HCT116 (cell line): ENCODE results near the gene TUG1. TPM values are rescaled to one million over a fixed set of nuclear protein-coding genes. Genes with fewer than 3 reads are reported as not detected.

ENCODE experiments used
- ATAC-seq: fragments of 200-7000 bp; cut with Tn5 transposase; 2 replicates; pipeline ENCODE4 v1.9.1; 2020; ENCODE audit warnings: mild to moderate bottlenecking, moderate library complexity
- BruUV-seq: library from RNA; stranded (reverse); fragments of 400-500 nt; replicated peaks from 2 replicates; lab custom pipeline; 2021; lab: Mats Ljungman, UMichigan
- CTCF ChIA-PET: fragments of 300-600 bp; sonication (Branson Sonifier 250); formaldehyde crosslinking; loops from one replicate; lab custom pipeline; 2021; ENCODE audit warnings: antibody characterized with exemption; lab: Charles Lee
- POLR2A ChIA-PET: fragments of 300-600, 350-600 bp; sonication (Branson Sonifier 250); formaldehyde crosslinking; loops from one replicate; lab custom pipeline; 2021; ENCODE audit warnings: antibody characterized with exemption; lab: Charles Lee
- RAD21 ChIA-PET, 2 experiments: fragments of 300-600 bp; sonication (Branson Sonifier 250); formaldehyde crosslinking; loops; one replicate each; lab custom pipeline; 2023; ENCODE audit warnings: low total read pairs in 2 of 2; ENCODE audit not compliant: uncharacterized antibody in 2 of 2, unreplicated experiment in 2 of 2, low non-redundant PET in 1 of 2; lab: Charles Lee
- DNase-seq: peaks from one replicate; pipeline ENCODE4 v3.0.0-alpha.2; 2010; ENCODE audit warnings: low read depth, low spot score
- H2AFZ ChIP-seq: fragments of 200-600 bp; shearing (Covaris generic), sonication (generic); 2 replicates; pipeline ENCODE4 v1.6.1; 2017; ENCODE audit warnings: low read depth, mixed run types, mixed read lengths, antibody characterized with exemption, low read length; ENCODE audit not compliant: poor library complexity, severe bottlenecking
- H3K27ac ChIP-seq: 2 replicates; pipeline ENCODE4 v1.5.1; 2012; ENCODE audit warnings: low read depth, low read length
- H3K27me3 ChIP-seq: fragments of 200-600 bp; sonication (generic); 2 replicates; pipeline ENCODE4 v1.6.1; 2016; ENCODE audit warnings: mixed run types, low read length, mixed read lengths; ENCODE audit not compliant: insufficient read depth
- H3K36me3 ChIP-seq, 2 experiments: fragments of 200-500 bp in 1 of 2; fragments of 200-600 bp in 1 of 2; sonication (Bioruptor generic) in 1 of 2; sonication (generic) in 1 of 2; 2 replicates each; pipeline versions ENCODE4 v1.5.1 to v1.6.1; 2014 to 2016; ENCODE audit warnings: low read length in 2 of 2, inconsistent platforms in 1 of 2, mixed read lengths in 1 of 2, mixed run types in 1 of 2; ENCODE audit not compliant: insufficient read depth in 2 of 2, control insufficient read depth in 1 of 2
- H3K4me1 ChIP-seq, 2 experiments: fragments of 200-600 bp in 1 of 2; sonication (generic) in 1 of 2; 2 replicates each; pipeline versions ENCODE4 v1.5.1 to v1.6.1; 2012 to 2017; ENCODE audit warnings: low read length in 2 of 2, inconsistent platforms in 1 of 2, mild to moderate bottlenecking in 1 of 2, mixed read lengths in 1 of 2, mixed run types in 1 of 2, moderate library complexity in 1 of 2; ENCODE audit not compliant: insufficient read depth in 2 of 2, control insufficient read depth in 1 of 2
- H3K4me2 ChIP-seq: fragments of 200-600 bp; sonication (generic); 2 replicates; pipeline ENCODE4 v1.6.1; 2017; ENCODE audit warnings: mixed run types, low read length, mixed read lengths
- H3K4me3 ChIP-seq, 2 experiments: fragments of 200-600 bp in 1 of 2; sonication (generic) in 1 of 2; replicated peaks in 1 of 2; 2 replicates each; pipeline ENCODE4 v1.5.1; 2011 to 2016; ENCODE audit warnings: low read length in 2 of 2, control low read depth in 1 of 2, low read depth in 1 of 2, mild to moderate bottlenecking in 1 of 2, mixed read lengths in 1 of 2, mixed run types in 1 of 2
- H3K79me2 ChIP-seq: fragments of 200-600 bp; sonication (generic); 2 replicates; pipeline ENCODE4 v1.6.1; 2017; ENCODE audit warnings: mild to moderate bottlenecking, mixed run types, low read length, moderate library complexity, mixed read lengths; ENCODE audit not compliant: insufficient read depth
- H3K9ac ChIP-seq: fragments of 200-600 bp; sonication (generic); 2 replicates; pipeline ENCODE4 v1.6.1; 2016; ENCODE audit warnings: low read length, mixed read lengths
- H3K9me2 ChIP-seq: fragments of 200-600 bp; sonication (generic), shearing (Covaris generic); 2 replicates; pipeline ENCODE4 v1.6.1; 2017; ENCODE audit warnings: mixed run types, mild to moderate bottlenecking, moderate library complexity; ENCODE audit not compliant: insufficient read depth
- H3K9me3 ChIP-seq, 2 experiments: fragments of 200-500 bp in 1 of 2; fragments of 200-600 bp in 1 of 2; sonication (Bioruptor generic) in 1 of 2; sonication (generic) in 1 of 2; 2 replicates each; pipeline ENCODE4 v1.6.1; 2014 to 2017; ENCODE audit warnings: low read length in 2 of 2, mixed read lengths in 2 of 2, inconsistent platforms in 1 of 2, low read depth in 1 of 2, mild to moderate bottlenecking in 1 of 2, mixed run types in 1 of 2, moderate library complexity in 1 of 2; ENCODE audit not compliant: control insufficient read depth in 1 of 2, insufficient read depth in 1 of 2
- H4K20me1 ChIP-seq: fragments of 200-600 bp; sonication (generic), shearing (Covaris generic); 2 replicates; pipeline ENCODE4 v1.6.1; 2017; ENCODE audit warnings: mixed run types, mild to moderate bottlenecking, moderate library complexity; ENCODE audit not compliant: insufficient read depth
- ATF3 ChIP-seq: IDR thresholded peaks from 2 replicates; pipeline ENCODE4 v1.6.1; 2012
- CEBPB ChIP-seq: IDR thresholded peaks from 2 replicates; pipeline ENCODE4 v1.6.1; 2012; ENCODE audit warnings: low read depth
- CTCF ChIP-seq, 3 experiments: fragments of 200-600 bp in 1 of 3; sonication (generic) in 1 of 3; IDR thresholded peaks in 2 of 3; conservative IDR thresholded peaks in 1 of 3; 2 replicates each; pipeline ENCODE4 v1.5.1; 2012 to 2017; ENCODE audit warnings: low read depth in 2 of 3, low read length in 2 of 3, antibody characterized with exemption in 1 of 3, borderline replicate concordance in 1 of 3, control low read depth in 1 of 3, mild to moderate bottlenecking in 1 of 3, mixed read lengths in 1 of 3, mixed run types in 1 of 3, moderate library complexity in 1 of 3; ENCODE audit not compliant: insufficient read depth in 1 of 3
- EGR1 ChIP-seq: IDR thresholded peaks from 2 replicates; pipeline ENCODE4 v1.6.1; 2012; ENCODE audit warnings: low read depth
- MAX ChIP-seq: IDR thresholded peaks from 2 replicates; pipeline ENCODE4 v1.6.1; 2012
- SIN3A ChIP-seq: IDR thresholded peaks from 2 replicates; pipeline ENCODE4 v1.6.1; 2012; ENCODE audit warnings: low read depth
- SP1 ChIP-seq: IDR thresholded peaks from 2 replicates; pipeline ENCODE4 v1.6.1; 2012; ENCODE audit warnings: low read depth
- YY1 ChIP-seq: IDR thresholded peaks from 2 replicates; pipeline ENCODE4 v1.6.1; 2011; ENCODE audit warnings: low read length, low read depth, moderate library complexity, mild to moderate bottlenecking; ENCODE audit not compliant: insufficient replicate concordance; ENCODE audit errors: extremely low read depth
- ZBTB33 ChIP-seq: IDR thresholded peaks from 2 replicates; pipeline ENCODE4 v1.6.1; 2011; ENCODE audit warnings: mild to moderate bottlenecking, low read length, moderate library complexity; ENCODE audit not compliant: insufficient replicate concordance; ENCODE audit errors: extremely low read depth
- ZNF274 ChIP-seq: fragments of 200-500 bp; sonication (Bioruptor generic); IDR thresholded peaks from 2 replicates; pipeline ENCODE4 v1.6.1; 2014; ENCODE audit warnings: mild to moderate bottlenecking, low read depth, low read length, inconsistent platforms
- intact Hi-C: fragments of 100-400 bp; cut with micrococcal nuclease; formaldehyde crosslinking; loops from 2 replicates; pipeline ENCODE4 v1.10.0; 2022
- total RNA-seq: library from RNA; stranded (reverse); gene quantifications from one replicate; pipeline ENCODE4 v1.2.1, GENCODE V29; 2021; ENCODE audit not compliant: unreplicated experiment

Gene TUG1
- total RNA-seq, 1 experiment from 2014 or later: 45.0 TPM

GRCh38 chr22:31001124-31001770 is 32.2 kb downstream of the TUG1 start:
- no peaks in the 10 kb centered on the region for H3K36me3 ChIP-seq
- no peaks in the 10 kb centered on the region for H4K20me1 ChIP-seq
- ChIA-PET RAD21 (no interaction called here), POLR2A (no interaction called here), CTCF (no interaction called here)
- H3K4me2 ChIP-seq: no peak overlapping the region
- intact Hi-C loops: no loop called here
- no peaks in the 10 kb centered on the region for H3K27me3 ChIP-seq
- no peak overlapping the region for H3K4me3 ChIP-seq
- TF ChIP-seq MAX (no peak), SP1 (no peak), CTCF (IDR thresholded peaks at IDR 0.05 in 2 of 3, conservative IDR thresholded peaks at IDR 0.05 in 1 of 3; ENCODE audit: borderline replicate concordance in 1 of 3, insufficient read depth in 1 of 3, low read depth in 2 of 3, low read length in 2 of 3) (no peak), ZNF274 (no peak), YY1 (no peak), SIN3A (no peak)
- no peaks in the 10 kb centered on the region for H3K9me3 ChIP-seq
- H3K4me1 ChIP-seq: no peaks in the 10 kb centered on the region
- no peak overlapping the region for H3K9ac ChIP-seq
- no peaks in the 10 kb centered on the region for H3K79me2 ChIP-seq
- H3K27ac ChIP-seq: no peak overlapping the region
- ATAC-seq (no peak), DNase-seq (no peak)
- no peaks in the 10 kb centered on the region for H3K9me2 ChIP-seq
- H2AFZ ChIP-seq: no peak overlapping the region
- BruUV-seq: no TSS peak

- H3K79me2 ChIP-seq: no peaks in the 10 kb centered on the region
- no peak overlapping the region for H2AFZ ChIP-seq
- no peak for DNase-seq
- no peak for ATAC-seq
- no peaks in the 10 kb centered on the region for H3K9me2 ChIP-seq
- ChIA-PET RAD21 (no interaction called here), POLR2A (interaction anchor here (1.1 kb wide), 1 partner anchor 37 kb away, joined by 4 read pairs; the partner anchor contains the start of genes MORC2 and TUG1), CTCF (no interaction called here)
- no peaks in the 10 kb centered on the region for H3K9me3 ChIP-seq
- no peak overlapping the region for H3K4me2 ChIP-seq
- no peak overlapping the region for H3K4me3 ChIP-seq
- H3K27me3 ChIP-seq: no peaks in the 10 kb centered on the region
- no peaks in the 10 kb centered on the region for H3K4me1 ChIP-seq
- H3K9ac ChIP-seq: no peak overlapping the region
- no peak overlapping the region for H3K27ac ChIP-seq
- intact Hi-C loops: no loop called here
- H3K36me3 ChIP-seq: no peaks in the 10 kb centered on the region
- BruUV-seq: no TSS peak
- no peaks in the 10 kb centered on the region for H4K20me1 ChIP-seq
- TF ChIP-seq EGR1 (no peak), ZBTB33 (no peak), ATF3 (no peak), CEBPB (no peak), MAX (no peak)
Measured at GRCh38 chr22:31005535-31005934, 36.5 kb downstream of the TUG1 start.
